Fibroblast of the aortic adventitia (primary cell): ENCODE results near the gene TERT. TPM values are rescaled to one million over a fixed set of nuclear protein-coding genes. Genes with fewer than 3 reads are reported as not detected.

Experiments
- DNase-seq: peaks from one replicate; pipeline ENCODE4 v3.0.0-alpha.2; 2010; ENCODE audit warnings: low read depth
- H3K4me3 ChIP-seq: 2 replicates; pipeline ENCODE4 v1.5.1; 2011; ENCODE audit warnings: low read depth, mild to moderate bottlenecking, control low read depth, low read length, moderate library complexity
- total RNA-seq: library from RNA; depleted of rRNA; stranded (reverse); fragments of >200 nt; gene quantifications from 2 replicates; pipeline ENCODE4 v1.2.3, GENCODE V29; 2012; ENCODE audit warnings: low replicate concordance
- TF ChIP-seq, protein P1 (sequence below): IDR thresholded peaks from 2 replicates; pipeline ENCODE4 v1.5.1; 2011; ENCODE audit warnings: mild to moderate bottlenecking, low read length, control low read depth, inconsistent platforms; ENCODE audit not compliant: insufficient read depth

TERT gene
- total RNA-seq, 1 donor = not detected

- no peak overlapping the region for H3K4me3 ChIP-seq
- DNase-seq = no peak
- TF ChIP-seq, protein P1, sequence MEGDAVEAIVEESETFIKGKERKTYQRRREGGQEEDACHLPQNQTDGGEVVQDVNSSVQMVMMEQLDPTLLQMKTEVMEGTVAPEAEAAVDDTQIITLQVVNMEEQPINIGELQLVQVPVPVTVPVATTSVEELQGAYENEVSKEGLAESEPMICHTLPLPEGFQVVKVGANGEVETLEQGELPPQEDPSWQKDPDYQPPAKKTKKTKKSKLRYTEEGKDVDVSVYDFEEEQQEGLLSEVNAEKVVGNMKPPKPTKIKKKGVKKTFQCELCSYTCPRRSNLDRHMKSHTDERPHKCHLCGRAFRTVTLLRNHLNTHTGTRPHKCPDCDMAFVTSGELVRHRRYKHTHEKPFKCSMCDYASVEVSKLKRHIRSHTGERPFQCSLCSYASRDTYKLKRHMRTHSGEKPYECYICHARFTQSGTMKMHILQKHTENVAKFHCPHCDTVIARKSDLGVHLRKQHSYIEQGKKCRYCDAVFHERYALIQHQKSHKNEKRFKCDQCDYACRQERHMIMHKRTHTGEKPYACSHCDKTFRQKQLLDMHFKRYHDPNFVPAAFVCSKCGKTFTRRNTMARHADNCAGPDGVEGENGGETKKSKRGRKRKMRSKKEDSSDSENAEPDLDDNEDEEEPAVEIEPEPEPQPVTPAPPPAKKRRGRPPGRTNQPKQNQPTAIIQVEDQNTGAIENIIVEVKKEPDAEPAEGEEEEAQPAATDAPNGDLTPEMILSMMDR = no peak
Observed at GRCh38 chr5:1240496-1241260, 54.2 kb downstream of the TERT start.

DNA sequence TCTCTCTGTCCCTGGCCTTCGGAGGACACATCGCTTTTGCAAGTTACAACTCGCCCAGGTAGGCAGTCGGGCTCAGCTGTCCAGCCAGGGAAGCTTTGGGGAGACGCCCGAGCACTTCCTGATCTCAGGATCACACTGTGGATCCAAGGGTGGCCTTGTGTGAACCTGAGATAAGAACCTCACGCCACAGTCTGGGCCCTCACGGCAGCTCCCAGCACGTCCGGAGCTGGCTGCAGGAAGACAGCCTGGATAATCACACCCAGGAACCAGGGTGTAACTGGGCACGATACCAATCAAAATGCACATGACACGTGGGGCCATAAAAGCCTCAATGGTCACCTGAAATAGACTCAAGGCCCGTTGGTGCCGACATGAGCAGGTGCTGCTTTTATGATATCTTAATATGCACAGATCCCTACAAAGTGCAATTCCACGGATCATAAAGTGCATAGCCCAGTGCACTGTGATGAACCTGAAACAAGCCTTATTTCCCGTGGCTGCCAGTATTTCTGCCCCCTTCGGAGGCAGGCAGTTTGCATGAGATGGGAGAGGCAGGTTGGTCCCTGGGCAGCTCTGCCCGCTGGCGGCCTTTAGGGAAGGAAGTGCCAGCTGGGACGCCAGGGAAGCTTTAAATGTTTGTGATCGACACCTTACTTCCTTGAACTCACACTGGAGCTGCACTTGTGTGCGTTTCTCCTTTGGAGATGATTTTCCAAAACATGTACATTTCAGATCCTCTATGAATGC lies 55.2 kb downstream of the TERT start:
- no peak overlapping the region for H3K4me3 ChIP-seq
- DNase-seq = no peak
- TF ChIP-seq, protein P1 = no peak

DNA sequence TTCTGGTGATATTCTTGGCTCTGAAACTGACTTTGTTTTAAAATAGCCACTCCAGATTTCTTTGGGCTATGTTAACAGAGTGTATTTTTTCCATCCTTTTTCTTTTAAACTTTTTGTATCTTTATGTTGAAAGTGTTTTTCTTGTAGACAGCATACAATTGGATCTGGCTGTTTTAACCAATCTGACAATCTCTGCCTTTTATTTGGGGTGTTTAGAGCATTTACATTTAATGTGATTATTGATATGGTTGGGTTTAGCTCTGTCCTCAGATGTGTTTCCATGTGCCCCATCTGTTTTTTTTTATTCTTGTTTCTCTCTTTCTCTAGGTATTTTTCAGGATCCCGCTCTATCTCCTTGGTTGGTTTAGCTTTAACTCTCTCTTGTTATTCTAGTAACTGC lies 59.0 kb downstream of the TERT start:
- DNase-seq = no peak
- TF ChIP-seq, protein P1 = no peak

GRCh38 chr5:1235379-1235778 lies 59.5 kb downstream of the TERT start:
- TF ChIP-seq, protein P1 = no peak
- no peak for DNase-seq
- no peak overlapping the region for H3K4me3 ChIP-seq

More for the DNA sequence above, 59.0 kb downstream of the TERT start:
- no peak overlapping the region for H3K4me3 ChIP-seq

- H3K4me3 ChIP-seq = no peak overlapping the region
- DNase-seq = no peak
- TF ChIP-seq, protein P1 = no peak
Observed at GRCh38 chr5:1232780-1233179, 62.1 kb downstream of the TERT start.

DNA sequence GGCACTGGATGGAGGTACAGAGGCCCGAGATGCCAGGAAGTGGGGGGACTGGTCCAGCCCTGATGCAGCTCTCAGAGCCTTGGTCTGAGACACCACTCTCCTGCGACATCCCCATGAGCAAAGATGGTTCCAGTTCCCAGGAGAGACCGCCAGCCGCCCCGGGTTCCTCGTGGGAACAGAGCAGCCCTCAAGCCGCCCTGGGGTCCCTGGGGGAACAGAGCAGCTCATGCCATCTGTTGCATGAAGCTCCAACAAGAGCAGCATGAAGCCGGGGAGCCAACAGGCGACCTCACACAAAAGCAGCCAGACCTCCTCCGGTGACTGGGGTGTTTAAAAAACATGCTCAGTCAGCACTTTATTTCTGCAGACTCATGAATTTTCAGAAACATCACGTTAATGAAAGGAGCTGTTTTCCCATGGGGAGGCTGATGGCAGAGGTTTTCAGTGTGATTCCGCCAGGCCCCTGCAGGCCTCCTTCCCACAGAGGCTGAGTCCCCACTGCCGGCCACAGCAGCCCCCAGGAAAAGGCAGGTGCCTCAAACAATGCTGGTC lies 63.4 kb downstream of the TERT start:
- TF ChIP-seq, protein P1 = no peak
- no peak overlapping the region for H3K4me3 ChIP-seq
- no peak for DNase-seq
